Spleen (tissue), 11 donors: ENCODE measurements around the gene ANKDD1A. TPM values are rescaled to one million over a fixed set of nuclear protein-coding genes. Genes with fewer than 3 reads are reported as not detected.

Experiments used
- DNase-seq: peaks from one replicate; pipeline ENCODE4 v3.0.0-alpha.2; 2020
- H3K27ac ChIP-seq, 8 donors: fragments of 200-600 bp; sonication (generic) in 7 of 8; 1 replicate in 4 of 8; 2 replicates in 4 of 8; pipeline versions ENCODE4 v1.5.0 to v1.8.0; 2016 to 2021; ENCODE audit warnings: inconsistent platforms in 4 of 8, mild to moderate bottlenecking in 4 of 8, moderate library complexity in 1 of 8
- H3K27me3 ChIP-seq, 7 donors: fragments of 200-600 bp; sonication (generic) in 6 of 7; replicated peaks in 1 of 7; 1 replicate in 4 of 7; 2 replicates in 3 of 7; pipeline versions ENCODE4 v1.5.0 to v1.8.0; 2016 to 2021; ENCODE audit warnings: inconsistent platforms in 3 of 7, mild to moderate bottlenecking in 1 of 7
- H3K36me3 ChIP-seq, 6 donors: fragments of 200-600 bp; sonication (generic) in 5 of 6; 1 replicate in 4 of 6; 2 replicates in 2 of 6; pipeline versions ENCODE4 v1.5.0 to v1.8.0; 2016 to 2021; ENCODE audit warnings: inconsistent platforms in 2 of 6
- H3K4me1 ChIP-seq, 6 donors: fragments of 200-600 bp; sonication (generic) in 5 of 6; 1 replicate in 3 of 6; 2 replicates in 3 of 6; pipeline versions ENCODE4 v1.5.0 to v1.8.0; 2016 to 2021; ENCODE audit warnings: inconsistent platforms in 3 of 6
- H3K4me3 ChIP-seq, 8 donors: fragments of 200-600 bp; sonication (generic) in 7 of 8; 1 replicate in 4 of 8; 2 replicates in 4 of 8; pipeline versions ENCODE4 v1.5.0 to v1.8.0; 2016 to 2021; ENCODE audit warnings: inconsistent platforms in 4 of 8, mild to moderate bottlenecking in 4 of 8, moderate library complexity in 2 of 8
- H3K9me3 ChIP-seq, 8 donors: fragments of 200-600 bp; sonication (generic) in 7 of 8; 1 replicate in 4 of 8; 2 replicates in 4 of 8; pipeline versions ENCODE4 v1.5.0 to v1.8.0; 2016 to 2021; ENCODE audit warnings: inconsistent platforms in 4 of 8
- POLR2A ChIP-seq, 3 donors: fragments of 450-650 bp; IDR thresholded peaks; one replicate each; pipeline ENCODE4 v1.5.1; 2017; ENCODE audit warnings: antibody characterized with exemption in 3 of 3, mild to moderate bottlenecking in 1 of 3
- POLR2AphosphoS5 ChIP-seq, 3 donors: sonication (generic); formaldehyde crosslinking; IDR thresholded peaks; one replicate each; pipeline ENCODE4 v1.5.1; 2017; ENCODE audit warnings: antibody characterized with exemption in 3 of 3
- WGBS, 5 donors: extraction: QIAGEN DNeasy Blood & Tissue Kit in 3 of 5; methylation state at CpG; one replicate each; pipeline versions ENCODE4 v1.1.5 to v1.1.7; 2013 to 2018; 5-methylcytosine and 5-hydroxymethylcytosine counted together
- intact Hi-C: fragments of 100-400 bp; cut with DNase I; formaldehyde crosslinking; loops from one replicate; pipeline ENCODE4 v1.15.0; 2023; ENCODE audit warnings: low total_unique reads
- polyA plus RNA-seq, 3 donors: library from polyadenylated mRNA; stranded (reverse); fragments of 200-250 nt; gene quantifications; one replicate each; pipeline ENCODE4 v1.2.1, GENCODE V29; 2013
- total RNA-seq, 7 donors: library from RNA; depleted of rRNA in 3 of 7; stranded (reverse); fragments of >200 nt in 3 of 7; fragmentation: NEBNext Ultra II Directional in 4 of 7; extraction: Animal tissue kit (Norgen Biotek cat#: 25700) in 4 of 7; gene quantifications; one replicate each; pipeline versions ENCODE4 v1.1.0 to v1.2.1, GENCODE V29; 2016 to 2021
- TF ChIP-seq, protein P1 (sequence below), 11 experiments: fragments of 200-600 bp in 7 of 11; fragments of 450-650 bp in 4 of 11; sonication (generic) in 4 of 11; IDR thresholded peaks in 8 of 11; conservative IDR thresholded peaks in 3 of 11; 1 replicate in 7 of 11; 2 replicates in 4 of 11; pipeline versions ENCODE4 v1.4.0 to v1.8.0; 2016 to 2021; ENCODE audit warnings: antibody characterized with exemption in 11 of 11, inconsistent platforms in 4 of 11, mild to moderate bottlenecking in 1 of 11
- donor health status: healthy with polysubstance abuse.
- donor health status: DM: no; HTN: no; CAD: no; lungs with moderate emphysema.
- donor health status: DM: no; HTN: no; CAD: no.
- donor health status: Bipolar disorder and iron deficiency.
- donor health status: healthy.
- donor health status: DM: no; HTN: no; CAD: no.
- donor health status: DM: yes; HTN: yes; CAD: no.

The ANKDD1A gene
- total and polyA plus RNA-seq, 10 donors = 5.7 to 71.1 (median 41.7) TPM

- H3K4me1 ChIP-seq = peaks cover 0 to 7% (median 0%) of the 10 kb centered on the region in 6 donors
- peaks cover 0 to 15% (median 5%) of the 10 kb centered on the region in 6 donors for H3K36me3 ChIP-seq
- no peaks in the 10 kb centered on the region for H3K9me3 ChIP-seq
- H3K4me3 ChIP-seq = no peak overlapping the region
- TF ChIP-seq, protein P1, sequence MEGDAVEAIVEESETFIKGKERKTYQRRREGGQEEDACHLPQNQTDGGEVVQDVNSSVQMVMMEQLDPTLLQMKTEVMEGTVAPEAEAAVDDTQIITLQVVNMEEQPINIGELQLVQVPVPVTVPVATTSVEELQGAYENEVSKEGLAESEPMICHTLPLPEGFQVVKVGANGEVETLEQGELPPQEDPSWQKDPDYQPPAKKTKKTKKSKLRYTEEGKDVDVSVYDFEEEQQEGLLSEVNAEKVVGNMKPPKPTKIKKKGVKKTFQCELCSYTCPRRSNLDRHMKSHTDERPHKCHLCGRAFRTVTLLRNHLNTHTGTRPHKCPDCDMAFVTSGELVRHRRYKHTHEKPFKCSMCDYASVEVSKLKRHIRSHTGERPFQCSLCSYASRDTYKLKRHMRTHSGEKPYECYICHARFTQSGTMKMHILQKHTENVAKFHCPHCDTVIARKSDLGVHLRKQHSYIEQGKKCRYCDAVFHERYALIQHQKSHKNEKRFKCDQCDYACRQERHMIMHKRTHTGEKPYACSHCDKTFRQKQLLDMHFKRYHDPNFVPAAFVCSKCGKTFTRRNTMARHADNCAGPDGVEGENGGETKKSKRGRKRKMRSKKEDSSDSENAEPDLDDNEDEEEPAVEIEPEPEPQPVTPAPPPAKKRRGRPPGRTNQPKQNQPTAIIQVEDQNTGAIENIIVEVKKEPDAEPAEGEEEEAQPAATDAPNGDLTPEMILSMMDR (IDR thresholded peaks at IDR 0.05 in 8 of 11, conservative IDR thresholded peaks at IDR 0.05 in 3 of 11) = no peak
- TF ChIP-seq POLR2AphosphoS5 (IDR thresholded peaks at IDR 0.05) (no peak), POLR2A (IDR thresholded peaks at IDR 0.05) (no peak)
- H3K27ac ChIP-seq = no peak overlapping the region
- H3K27me3 ChIP-seq = no peaks in the 10 kb centered on the region
- intact Hi-C loops = no loop called here
- no peak for DNase-seq
- WGBS, 5 donors = 73 to 88% (median 82%) methylated on average over 5 of the region's 5 CpGs
These were observed 85.4 kb downstream of the ANKDD1A start for GRCh38 chr15:64997066-64997465.

DNA sequence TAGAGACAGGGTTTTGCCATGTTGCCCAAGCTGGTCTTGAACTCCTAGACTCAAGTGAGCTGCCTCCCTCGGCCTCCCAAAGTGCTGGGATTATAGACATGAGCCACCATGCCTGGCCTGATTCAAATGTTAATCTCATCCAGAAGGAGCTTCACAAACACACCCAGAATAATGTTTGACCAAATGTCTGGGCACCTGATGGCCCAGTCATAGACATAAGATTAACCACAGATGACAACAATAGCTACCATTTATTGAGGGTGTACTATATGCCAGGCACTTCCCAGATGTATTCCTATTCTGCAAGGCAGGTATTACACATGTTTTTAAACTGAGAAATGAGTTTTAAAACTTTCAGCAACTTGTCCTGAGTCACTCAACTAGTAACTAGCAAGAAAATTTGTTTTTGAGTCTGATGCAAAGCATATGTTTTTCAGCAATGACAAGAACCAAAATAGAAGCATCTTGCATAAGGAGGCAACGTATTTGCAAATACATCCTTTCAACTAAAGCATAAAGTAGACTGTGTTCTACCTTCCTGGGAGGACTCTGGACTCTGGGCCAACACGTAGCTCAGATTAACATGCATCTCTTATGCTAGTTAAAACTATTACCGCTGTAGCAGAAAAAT lies 86.2 kb downstream of the ANKDD1A start:
- no peak overlapping the region for H3K4me3 ChIP-seq
- intact Hi-C loops = no loop called here
- TF ChIP-seq POLR2AphosphoS5 (IDR thresholded peaks at IDR 0.05) = no peak
- peaks cover 0 to 23% (median 9%) of the 10 kb centered on the region in 6 donors for H3K36me3 ChIP-seq
- no peak overlapping the region for H3K27ac ChIP-seq
- no peak for DNase-seq
- H3K27me3 ChIP-seq = no peaks in the 10 kb centered on the region
- peaks cover 0 to 5% (median 0%) of the 10 kb centered on the region in 6 donors for H3K4me1 ChIP-seq
- no peaks in the 10 kb centered on the region for H3K9me3 ChIP-seq
- 83 to 92% (median 86%) methylated on average over 4 of the region's 4 CpGs for WGBS, 5 donors

DNA sequence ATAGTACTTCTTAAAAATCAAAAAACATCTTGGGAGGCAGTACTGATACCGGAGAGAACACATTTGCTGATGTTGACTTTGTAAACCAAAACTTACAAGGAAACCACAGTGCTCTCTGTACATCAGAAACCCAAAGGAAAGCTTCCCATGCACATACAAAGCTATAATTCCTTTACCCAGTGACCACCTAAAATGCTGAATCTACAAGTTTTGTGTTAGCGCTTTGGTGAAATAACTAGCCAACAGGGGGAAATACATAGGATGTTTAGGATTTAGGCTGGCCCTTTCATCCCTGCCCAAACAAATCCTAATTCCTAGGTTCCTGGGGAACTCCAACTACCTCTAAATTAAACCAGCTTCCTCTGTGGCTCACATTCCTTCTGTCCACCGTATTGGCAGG lies 93.3 kb downstream of the ANKDD1A start:
- Histone ChIP-seq H3K36me3 (peaks cover 0 to 61% (median 19%) of the 10 kb centered on the region in 6 donors), H3K27ac (no peak overlapping the region), H3K4me3 (no peak overlapping the region), H3K27me3 (no peaks in the 10 kb centered on the region), H3K4me1 (no peaks in the 10 kb centered on the region), H3K9me3 (no peaks in the 10 kb centered on the region)
- 84 to 97% (median 91%) methylated on average over 3 of the region's 3 CpGs for WGBS, 5 donors
- DNase-seq = no peak
- intact Hi-C loops = no loop called here
- TF ChIP-seq POLR2A (IDR thresholded peaks at IDR 0.05) (no peak), POLR2AphosphoS5 (IDR thresholded peaks at IDR 0.05) (no peak)
- TF ChIP-seq, protein P1 (IDR thresholded peaks at IDR 0.05 in 8 of 11, conservative IDR thresholded peaks at IDR 0.05 in 3 of 11) = no peak

DNA sequence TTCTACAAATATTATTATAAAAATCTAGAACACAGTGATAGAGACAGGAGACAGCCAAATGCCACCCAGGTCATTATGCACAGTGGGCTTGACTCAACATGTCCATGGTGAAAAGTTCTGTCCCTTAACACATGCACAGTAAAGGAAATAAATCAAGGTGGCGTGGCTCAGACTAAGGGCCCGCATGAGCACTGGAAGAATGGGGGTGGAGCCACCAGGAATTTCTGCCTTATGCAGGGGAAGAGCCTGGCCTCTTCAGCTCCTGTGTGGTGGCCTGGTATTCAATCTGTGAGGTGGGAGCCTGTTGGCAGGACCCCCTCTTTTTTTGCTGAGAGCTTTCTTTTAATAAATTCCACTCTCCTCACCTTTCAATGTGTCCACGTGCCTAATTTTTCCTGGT lies 95.2 kb downstream of the ANKDD1A start:
- intact Hi-C loops = no loop called here
- Histone ChIP-seq H3K27ac (no peak overlapping the region), H3K4me3 (no peak overlapping the region), H3K36me3 (peaks cover 0 to 61% (median 16%) of the 10 kb centered on the region in 6 donors), H3K27me3 (no peaks in the 10 kb centered on the region), H3K4me1 (peaks cover 0 to 9% (median 0%) of the 10 kb centered on the region in 6 donors), H3K9me3 (no peaks in the 10 kb centered on the region)
- no peak for TF ChIP-seq POLR2A (IDR thresholded peaks at IDR 0.05)
- TF ChIP-seq POLR2AphosphoS5 (IDR thresholded peaks at IDR 0.05) = no peak
- TF ChIP-seq, protein P1 (IDR thresholded peaks at IDR 0.05 in 8 of 11, conservative IDR thresholded peaks at IDR 0.05 in 3 of 11) = no peak
- DNase-seq = no peak
- 78 to 91% (median 87%) methylated on average over 3 of the region's 3 CpGs for WGBS, 5 donors

Other genes with a start within 250 kb of the ANKDD1A start
- gene RBPMS2, start 136.3 kb upstream of the ANKDD1A start, total RNA-seq = 1 to 10 TPM; 1.2 to 6.0 (median 3.3) TPM
- 1 to 10 TPM; 1.0 to 3.0 (median 1.2) TPM for gene RBPMS2, start 136.3 kb upstream of the ANKDD1A start, polyA plus RNA-seq
- gene PIF1, start 86.3 kb upstream of the ANKDD1A start, total RNA-seq = 10 to 100 TPM in 1 of 7 donors, 1 to 10 TPM in 6; 3.8 to 10.3 (median 6.6) TPM
- gene PIF1, start 86.3 kb upstream of the ANKDD1A start, polyA plus RNA-seq = 1 to 10 TPM; 5.9 to 7.9 (median 7.7) TPM
- gene PLEKHO2, start 70.0 kb upstream of the ANKDD1A start, total RNA-seq = 100 to 1,000 TPM; 124 to 249 (median 156) TPM
- 100 to 1,000 TPM in 1 of 3 donors, 10 to 100 TPM in 2; 33.9 to 130 (median 40.3) TPM for gene PLEKHO2, start 70.0 kb upstream of the ANKDD1A start, polyA plus RNA-seq
- 100 to 1,000 TPM in 1 of 7 donors, 10 to 100 TPM in 6; 78.1 to 101 (median 82.2) TPM for gene SPG21, start 78.0 kb downstream of the ANKDD1A start, total RNA-seq
- gene SPG21, start 78.0 kb downstream of the ANKDD1A start, polyA plus RNA-seq = 10 to 100 TPM; 48.9 to 63.7 (median 61.9) TPM
- 10 to 100 TPM; 10.8 to 27.5 (median 14.8) TPM for gene MTFMT, start 117.7 kb downstream of the ANKDD1A start, total RNA-seq
- 1 to 10 TPM; 3.7 to 8.3 (median 5.7) TPM for gene MTFMT, start 117.7 kb downstream of the ANKDD1A start, polyA plus RNA-seq
- gene SLC51B, start 133.5 kb downstream of the ANKDD1A start, total RNA-seq = not detected
- gene SLC51B, start 133.5 kb downstream of the ANKDD1A start, polyA plus RNA-seq = under 1 TPM in 1 of 3 donors, not detected in 2; 0.09 TPM
- gene RASL12, start 156.1 kb downstream of the ANKDD1A start, total RNA-seq = 10 to 100 TPM in 2 of 7 donors, 1 to 10 TPM in 5; 8.3 to 38.5 (median 9.4) TPM
- 1 to 10 TPM; 2.7 to 6.5 (median 6.1) TPM for gene RASL12, start 156.1 kb downstream of the ANKDD1A start, polyA plus RNA-seq
- not detected for gene KBTBD13, start 164.8 kb downstream of the ANKDD1A start, total RNA-seq
- not detected for gene KBTBD13, start 164.8 kb downstream of the ANKDD1A start, polyA plus RNA-seq
- gene UBAP1L, start 203.3 kb downstream of the ANKDD1A start, total RNA-seq = 10 to 100 TPM in 3 of 7 donors, 1 to 10 TPM in 4; 4.8 to 11.2 (median 7.9) TPM
- gene UBAP1L, start 203.3 kb downstream of the ANKDD1A start, polyA plus RNA-seq = 1 to 10 TPM; 2.5 to 8.4 (median 6.0) TPM
- gene PDCD7, start 221.9 kb downstream of the ANKDD1A start, total RNA-seq = 10 to 100 TPM; 21.3 to 27.3 (median 25.1) TPM
- 10 to 100 TPM in 2 of 3 donors, 1 to 10 TPM in 1; 9.8 to 16.1 (median 13.0) TPM for gene PDCD7, start 221.9 kb downstream of the ANKDD1A start, polyA plus RNA-seq